Endothelial cell of umbilical vein (primary cell): ENCODE results near the gene FAM184B. TPM values are rescaled to one million over a fixed set of nuclear protein-coding genes. Genes with fewer than 3 reads are reported as not detected.

Experiments used
- BruUV-seq: library from RNA; stranded (reverse); fragments of 400-500 nt; replicated peaks from 2 replicates; lab custom pipeline; 2021; lab: Mats Ljungman, UMichigan
- CTCF ChIA-PET: fragments of 300-600, 350-600 bp; sonication (Branson Sonifier 250); formaldehyde crosslinking; loops from one replicate; lab custom pipeline; 2021; ENCODE audit warnings: antibody characterized with exemption, inconsistent platforms; lab: Charles Lee
- POLR2A ChIA-PET: fragments of 300-600, 350-600 bp; sonication (Branson Sonifier 250); formaldehyde crosslinking; loops from one replicate; lab custom pipeline; 2021; ENCODE audit warnings: antibody characterized with exemption, inconsistent platforms; lab: Charles Lee
- DNase-seq: peaks from one replicate; pipeline ENCODE4 v3.0.0-alpha.2; 2011; ENCODE audit warnings: low read depth, low spot score
- FAIRE-seq: peaks from 2 replicates; lab custom pipeline; 2011; peaks lifted over from hg19 to GRCh38; lab: Jason Lieb, UNC
- H2AFZ ChIP-seq: 2 replicates; pipeline ENCODE4 v1.6.0; 2012; ENCODE audit warnings: low read depth, low read length, control low read depth, inconsistent platforms
- H3K27ac ChIP-seq: 2 replicates; pipeline ENCODE4 v1.5.1; 2011; ENCODE audit warnings: low read depth, mild to moderate bottlenecking, control low read depth, low read length, moderate library complexity; ENCODE audit not compliant: insufficient read depth
- H3K27me3 ChIP-seq, 2 experiments: 2 replicates each; pipeline versions ENCODE4 v1.6.0 to v1.6.1; 2011; ENCODE audit warnings: low read length in 2 of 2, mixed read lengths in 1 of 2; ENCODE audit not compliant: control insufficient read depth in 2 of 2, insufficient read depth in 2 of 2
- H3K36me3 ChIP-seq, 2 experiments: 2 replicates in 1 of 2; 3 replicates in 1 of 2; pipeline ENCODE4 v1.5.1; 2011; ENCODE audit warnings: low read length in 2 of 2, mild to moderate bottlenecking in 1 of 2, moderate library complexity in 1 of 2; ENCODE audit not compliant: control insufficient read depth in 2 of 2, insufficient read depth in 2 of 2; ENCODE audit errors: extremely low read depth in 1 of 2
- H3K4me1 ChIP-seq: 3 replicates; pipeline ENCODE4 v1.5.1; 2011; ENCODE audit warnings: mild to moderate bottlenecking, low read length; ENCODE audit not compliant: control insufficient read depth, insufficient read depth; ENCODE audit errors: extremely low read depth
- H3K4me2 ChIP-seq: 2 replicates; pipeline ENCODE4 v1.6.1; 2011; ENCODE audit warnings: low read length, control low read depth, mixed read lengths; ENCODE audit not compliant: insufficient read depth
- H3K4me3 ChIP-seq, 3 experiments: fragments of 200-600 bp in 1 of 3; sonication (generic), shearing (Covaris generic) in 1 of 3; replicated peaks in 1 of 3; 2 replicates each; pipeline ENCODE4 v1.5.1; 2011 to 2016; ENCODE audit warnings: control low read depth in 3 of 3, low read length in 3 of 3, mild to moderate bottlenecking in 2 of 3, inconsistent platforms in 1 of 3, low read depth in 1 of 3, moderate library complexity in 1 of 3; ENCODE audit not compliant: insufficient read depth in 1 of 3
- H3K79me2 ChIP-seq: 2 replicates; pipeline ENCODE4 v1.6.0; 2012; ENCODE audit warnings: low read length, inconsistent platforms; ENCODE audit not compliant: control insufficient read depth, insufficient read depth
- H3K9ac ChIP-seq: replicated peaks from 2 replicates; pipeline ENCODE3; 2011; ENCODE audit warnings: low read length, control low read depth; ENCODE audit not compliant: insufficient read depth; ENCODE audit errors: extremely low read depth
- H3K9me1 ChIP-seq: replicated peaks from 3 replicates; pipeline ENCODE4 v1.6.0; 2011; ENCODE audit warnings: mild to moderate bottlenecking, low read length; ENCODE audit not compliant: control insufficient read depth, insufficient read depth; ENCODE audit errors: extremely low read depth
- H3K9me3 ChIP-seq: replicated peaks from 2 replicates; pipeline ENCODE4 v1.5.1; 2012; ENCODE audit warnings: low read length, inconsistent platforms; ENCODE audit not compliant: control insufficient read depth, insufficient read depth
- H4K20me1 ChIP-seq: replicated peaks from 2 replicates; pipeline ENCODE3; 2011; ENCODE audit warnings: mild to moderate bottlenecking, low read length; ENCODE audit not compliant: control insufficient read depth, insufficient read depth; ENCODE audit errors: extremely low read depth
- EZH2 ChIP-seq: IDR thresholded peaks from 2 replicates; pipeline ENCODE4 v1.6.1; 2012; ENCODE audit warnings: borderline replicate concordance, low read depth, mild to moderate bottlenecking, moderate library complexity, low read length, inconsistent platforms; ENCODE audit not compliant: severe bottlenecking
- FOS ChIP-seq: IDR thresholded peaks from 2 replicates; pipeline ENCODE4 v1.6.1; 2011; ENCODE audit warnings: mild to moderate bottlenecking, low read length, moderate library complexity, borderline replicate concordance; ENCODE audit not compliant: insufficient read depth
- GATA2 ChIP-seq: IDR thresholded peaks from 2 replicates; pipeline ENCODE4 v1.7.0; 2011; ENCODE audit warnings: low read depth, mild to moderate bottlenecking, moderate library complexity, mixed read lengths, low read length; ENCODE audit not compliant: insufficient read length, insufficient read depth
- JUN ChIP-seq: IDR thresholded peaks from 2 replicates; pipeline ENCODE4 v1.6.1; 2011; ENCODE audit warnings: borderline replicate concordance, low read depth; ENCODE audit not compliant: insufficient read length, insufficient read depth
- MYC ChIP-seq: IDR thresholded peaks from one replicate; pipeline ENCODE4 v1.6.1; 2011; ENCODE audit warnings: mild to moderate bottlenecking, low read depth, low read length
- POLR2A ChIP-seq: IDR thresholded peaks from 2 replicates; pipeline ENCODE4 v1.6.1; 2012; ENCODE audit warnings: low read depth, mild to moderate bottlenecking, control low read depth, low read length
- POLR2AphosphoS5 ChIP-seq: IDR thresholded peaks from 2 replicates; pipeline ENCODE4 v1.6.1; 2012; ENCODE audit warnings: low read depth, mild to moderate bottlenecking, control low read depth, low read length, moderate library complexity; ENCODE audit not compliant: insufficient read depth
- dilution Hi-C: fragments of 300-500 bp; cut with MboI; formaldehyde crosslinking; loops from one replicate; pipeline ENCODE4 v1.15.0; 2019; ENCODE audit warnings: low sequenced_read_pairs; ENCODE audit not compliant: extremely low pct_ligation_motif_present
- intact Hi-C: fragments of 100-400 bp; cut with micrococcal nuclease; formaldehyde crosslinking; loops from one replicate; pipeline ENCODE4 v1.10.0; 2022
- polyA plus RNA-seq, 4 experiments: library from polyadenylated mRNA; depleted of rRNA in 3 of 4; stranded (reverse) in 3 of 4; unstranded in 1 of 4; fragments of >200 nt; gene quantifications; 2 replicates each; pipeline versions ENCODE4 v1.2.1 to v1.2.3, GENCODE V29; 2011 to 2012; ENCODE audit warnings: missing spikeins in 1 of 4
- total RNA-seq: library from RNA; stranded (reverse); gene quantifications from 2 replicates; pipeline ENCODE4 v1.2.3, GENCODE V29; 2021
- TF ChIP-seq, protein P1 (sequence below): IDR thresholded peaks from 2 replicates; pipeline ENCODE4 v1.6.1; 2011; ENCODE audit not compliant: insufficient read depth, insufficient read length
- TF ChIP-seq, protein P2 (sequence below), 2 donors: IDR thresholded peaks; 1 replicate in 1 of 2; 2 replicates in 1 of 2; pipeline ENCODE4 v1.5.1; 2011; ENCODE audit warnings: low read length in 2 of 2, mild to moderate bottlenecking in 2 of 2, moderate library complexity in 2 of 2, control low read depth in 1 of 2, inconsistent platforms in 1 of 2, low read depth in 1 of 2; ENCODE audit not compliant: insufficient read depth in 1 of 2; ENCODE audit errors: extremely low read depth in 1 of 2

FAM184B gene
- total and polyA plus RNA-seq, 2 donors (not counting 3 experiments of a cell fraction or from before 2014, with no cell fraction given) = not detected

GRCh38 chr4:17702641-17703040 lies 78.8 kb downstream of the FAM184B start:
- no peak overlapping the region for H3K4me3 ChIP-seq
- no peaks in the 10 kb centered on the region for H3K9me1 ChIP-seq
- no peaks in the 10 kb centered on the region for H3K9me3 ChIP-seq
- H3K79me2 ChIP-seq = no peaks in the 10 kb centered on the region
- H3K36me3 ChIP-seq = no peaks in the 10 kb centered on the region
- H3K9ac ChIP-seq = no peak overlapping the region
- DNase-seq (no peak), FAIRE-seq (no peak)
- POLR2A ChIA-PET = no interaction called here
- H3K4me2 ChIP-seq = no peak overlapping the region
- no peaks in the 10 kb centered on the region for H3K27me3 ChIP-seq
- BruUV-seq = no TSS peak
- no peak overlapping the region for H3K27ac ChIP-seq
- dilution Hi-C loops (no loop called here), intact Hi-C loops (no loop called here)
- H4K20me1 ChIP-seq = no peaks in the 10 kb centered on the region
- CTCF ChIA-PET = no interaction called here
- H3K4me1 ChIP-seq = no peaks in the 10 kb centered on the region
- no peak overlapping the region for H2AFZ ChIP-seq
- TF ChIP-seq EZH2 (no peak), POLR2AphosphoS5 (no peak), FOS (no peak), GATA2 (no peak), POLR2A (no peak), MYC (no peak), JUN (no peak)
- TF ChIP-seq, protein P1, sequence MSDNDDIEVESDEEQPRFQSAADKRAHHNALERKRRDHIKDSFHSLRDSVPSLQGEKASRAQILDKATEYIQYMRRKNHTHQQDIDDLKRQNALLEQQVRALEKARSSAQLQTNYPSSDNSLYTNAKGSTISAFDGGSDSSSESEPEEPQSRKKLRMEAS = no peak
- TF ChIP-seq, protein P2, sequence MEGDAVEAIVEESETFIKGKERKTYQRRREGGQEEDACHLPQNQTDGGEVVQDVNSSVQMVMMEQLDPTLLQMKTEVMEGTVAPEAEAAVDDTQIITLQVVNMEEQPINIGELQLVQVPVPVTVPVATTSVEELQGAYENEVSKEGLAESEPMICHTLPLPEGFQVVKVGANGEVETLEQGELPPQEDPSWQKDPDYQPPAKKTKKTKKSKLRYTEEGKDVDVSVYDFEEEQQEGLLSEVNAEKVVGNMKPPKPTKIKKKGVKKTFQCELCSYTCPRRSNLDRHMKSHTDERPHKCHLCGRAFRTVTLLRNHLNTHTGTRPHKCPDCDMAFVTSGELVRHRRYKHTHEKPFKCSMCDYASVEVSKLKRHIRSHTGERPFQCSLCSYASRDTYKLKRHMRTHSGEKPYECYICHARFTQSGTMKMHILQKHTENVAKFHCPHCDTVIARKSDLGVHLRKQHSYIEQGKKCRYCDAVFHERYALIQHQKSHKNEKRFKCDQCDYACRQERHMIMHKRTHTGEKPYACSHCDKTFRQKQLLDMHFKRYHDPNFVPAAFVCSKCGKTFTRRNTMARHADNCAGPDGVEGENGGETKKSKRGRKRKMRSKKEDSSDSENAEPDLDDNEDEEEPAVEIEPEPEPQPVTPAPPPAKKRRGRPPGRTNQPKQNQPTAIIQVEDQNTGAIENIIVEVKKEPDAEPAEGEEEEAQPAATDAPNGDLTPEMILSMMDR (IDR thresholded peaks at IDR 0.05; ENCODE audit: extremely low read depth in 1 of 2, insufficient read depth in 1 of 2, low read depth in 1 of 2, low read length in 2 of 2) = no peak
